Upper lobe of left lung (tissue), 4 donors: ENCODE measurements around the gene ACVR1.

Experiments used
- CTCF ChIP-seq, 6 experiments: fragments of 450-650 bp in 4 of 6; fragments of 200-600 bp in 2 of 6; sonication (generic) in 2 of 6; IDR thresholded peaks; one replicate each; pipeline ENCODE4 v1.5.1; 2016 to 2019; ENCODE audit warnings: antibody characterized with exemption in 6 of 6
- EP300 ChIP-seq, 4 donors: sonication (generic); formaldehyde crosslinking; IDR thresholded peaks; one replicate each; pipeline ENCODE4 v1.5.1; 2017; ENCODE audit warnings: antibody characterized with exemption in 4 of 4, control low read depth in 2 of 4
- POLR2A ChIP-seq, 4 donors: fragments of 450-650 bp; IDR thresholded peaks; one replicate each; pipeline ENCODE4 v1.5.1; 2016 to 2017; ENCODE audit warnings: antibody characterized with exemption in 4 of 4, mild to moderate bottlenecking in 2 of 4
- POLR2AphosphoS5 ChIP-seq, 2 donors: sonication (generic); formaldehyde crosslinking; IDR thresholded peaks; one replicate each; pipeline ENCODE4 v1.5.1; 2017; ENCODE audit warnings: antibody characterized with exemption in 2 of 2

GRCh38 chr2:157720504-157720903, 155.6 kb downstream of the ACVR1 start:
- TF ChIP-seq CTCF (IDR thresholded peaks at IDR 0.05) (no peak), EP300 (IDR thresholded peaks at IDR 0.05) (no peak), POLR2AphosphoS5 (IDR thresholded peaks at IDR 0.05) (no peak), POLR2A (IDR thresholded peaks at IDR 0.05) (no peak)
